Cardiac fibroblast (primary cell): ENCODE measurements around the gene ADIPOR2.
A peak's percentile ranks its signal among the peaks of the same experiment; 100 is the strongest.
"Not testable (repeated sequence)": the region's sequence is repeated elsewhere in the genome, so short reads cannot be mapped to it uniquely, and the experiment has no call there.

Source experiments
- DNase-seq, 2 donors: peaks; one replicate each; pipeline versions ENCODE4 v3.0.0 to v3.0.0-alpha.2; 2010; ENCODE audit warnings: low read depth in 2 of 2
- H3K4me3 ChIP-seq, 2 donors: replicated peaks in 1 of 2; 1 replicate in 1 of 2; 2 replicates in 1 of 2; pipeline ENCODE4 v1.5.1; 2011; ENCODE audit warnings: low read depth in 2 of 2, low read length in 2 of 2, mild to moderate bottlenecking in 2 of 2, moderate library complexity in 1 of 2
- CTCF ChIP-seq: IDR thresholded peaks from one replicate; pipeline ENCODE4 v1.5.1; 2011; ENCODE audit warnings: low read depth, mild to moderate bottlenecking, low read length, inconsistent platforms

ADIPOR2 gene

DNA sequence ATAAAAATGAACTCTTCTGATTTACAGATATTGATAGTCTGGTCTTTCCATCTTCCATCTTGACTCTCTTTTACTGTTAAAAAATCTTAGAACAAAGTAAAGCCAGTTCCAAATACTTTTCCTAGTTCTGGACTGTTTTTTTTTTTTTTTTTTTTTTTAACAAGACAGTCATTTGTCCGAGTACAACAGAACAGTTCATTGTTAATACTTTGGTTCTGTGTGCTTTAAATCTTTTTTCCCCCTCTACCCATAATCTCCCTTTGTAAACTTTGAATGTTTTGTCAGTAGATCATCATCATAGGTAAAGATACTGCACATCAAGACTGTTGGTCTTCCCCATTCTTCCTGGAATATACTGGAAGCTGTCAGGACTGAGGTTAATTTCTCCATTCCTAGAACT lies 38.0 kb downstream of the ADIPOR2 start:
- no peak overlapping the region for H3K4me3 ChIP-seq
- no peak for TF ChIP-seq CTCF
- no peak for DNase-seq

DNA sequence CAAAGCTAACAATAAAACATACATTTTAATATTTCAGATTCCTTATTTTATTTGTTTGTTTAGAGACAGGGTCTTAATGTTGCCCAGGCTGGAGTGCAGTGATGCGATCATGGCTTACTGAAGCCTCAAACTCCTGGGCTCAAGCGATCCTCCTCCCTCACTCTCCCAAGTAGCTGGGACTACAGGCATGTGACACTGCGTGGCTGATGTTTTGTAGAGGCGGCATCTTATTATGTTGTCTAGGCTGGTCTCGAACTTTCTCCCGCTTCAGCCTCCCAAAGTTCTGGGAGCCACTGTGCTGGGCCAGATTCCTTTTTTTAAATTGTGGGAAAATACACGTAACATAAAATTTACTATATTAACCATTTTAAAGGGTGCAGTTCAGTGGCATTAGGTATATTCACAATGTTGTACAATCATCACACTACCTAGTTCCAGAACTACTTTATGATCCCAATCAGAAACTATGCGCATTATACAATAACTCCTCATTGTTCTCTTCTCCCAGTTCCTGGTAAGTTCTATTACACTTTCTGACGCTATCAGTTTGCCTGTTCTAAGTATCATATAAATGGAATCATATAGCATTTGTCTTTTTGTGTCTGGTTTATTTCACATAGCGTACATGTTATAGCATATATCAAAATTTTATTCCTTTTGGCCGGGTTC lies 40.3 kb downstream of the ADIPOR2 start:
- H3K4me3 ChIP-seq = no peak overlapping the region
- DNase-seq = no peak
- TF ChIP-seq CTCF = no peak

DNA sequence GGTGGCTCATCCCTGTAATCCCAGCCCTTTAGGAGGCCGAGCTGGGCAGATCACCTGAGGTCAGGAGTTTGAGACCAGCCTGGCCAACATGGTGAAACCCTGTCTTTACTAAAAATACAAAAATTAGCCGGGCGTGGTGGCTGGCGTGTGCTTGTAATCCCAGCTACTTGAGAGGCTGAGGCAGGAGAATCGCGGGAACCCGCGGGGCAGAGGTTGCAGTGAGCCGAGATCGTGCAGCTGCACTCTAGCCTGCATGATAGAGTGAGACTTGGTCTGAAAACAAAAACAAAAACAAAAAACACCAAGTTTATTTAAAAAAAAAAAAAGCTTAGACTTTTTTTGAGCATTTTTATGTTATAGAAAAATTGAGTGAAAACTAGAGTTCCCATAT lies 40.8 kb downstream of the ADIPOR2 start:
- not testable (repeated sequence) for DNase-seq, H3K4me3 ChIP-seq

DNA sequence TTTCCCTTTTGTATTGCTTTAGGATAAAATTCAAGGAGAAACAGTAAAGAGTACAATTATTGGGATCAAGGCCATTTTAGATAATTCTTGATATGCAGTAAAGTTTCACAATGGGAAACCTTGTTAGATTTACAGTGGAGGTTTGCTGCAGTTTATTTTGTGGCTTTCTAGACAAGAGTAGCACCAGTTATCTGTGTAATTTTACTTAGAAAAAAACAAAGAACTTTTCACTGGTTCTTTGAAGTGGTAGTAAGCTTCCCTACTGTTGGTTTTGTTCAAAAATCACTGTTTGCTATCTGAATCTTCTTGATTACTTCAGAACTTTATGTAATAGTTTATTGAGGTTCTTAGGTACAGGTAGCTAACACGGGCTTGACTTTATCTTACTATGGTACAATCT lies 42.0 kb downstream of the ADIPOR2 start:
- TF ChIP-seq CTCF = no peak
- no peak overlapping the region for H3K4me3 ChIP-seq
- peak in 1 of 2 donors; percentile 19 for DNase-seq

DNA sequence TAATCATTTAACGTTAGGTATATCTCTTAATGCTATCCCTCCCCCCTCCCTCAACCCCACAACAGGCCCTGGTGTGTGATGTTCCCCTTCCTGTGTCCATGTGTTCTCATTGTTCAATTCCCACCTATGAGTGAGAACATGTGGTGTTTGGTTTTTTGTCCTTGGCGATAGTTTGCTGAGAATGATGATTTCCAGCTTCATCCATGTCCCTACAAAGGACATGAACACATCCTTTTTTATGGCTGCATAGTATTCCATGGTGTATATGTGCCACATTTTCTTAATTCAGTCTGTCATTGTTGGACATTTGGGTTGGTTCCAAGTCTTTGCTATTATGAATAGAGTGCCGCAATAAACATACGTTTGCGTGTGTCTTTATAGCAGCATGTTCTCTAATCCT lies 42.8 kb downstream of the ADIPOR2 start:
- DNase-seq, H3K4me3 ChIP-seq: not testable (repeated sequence)

DNA sequence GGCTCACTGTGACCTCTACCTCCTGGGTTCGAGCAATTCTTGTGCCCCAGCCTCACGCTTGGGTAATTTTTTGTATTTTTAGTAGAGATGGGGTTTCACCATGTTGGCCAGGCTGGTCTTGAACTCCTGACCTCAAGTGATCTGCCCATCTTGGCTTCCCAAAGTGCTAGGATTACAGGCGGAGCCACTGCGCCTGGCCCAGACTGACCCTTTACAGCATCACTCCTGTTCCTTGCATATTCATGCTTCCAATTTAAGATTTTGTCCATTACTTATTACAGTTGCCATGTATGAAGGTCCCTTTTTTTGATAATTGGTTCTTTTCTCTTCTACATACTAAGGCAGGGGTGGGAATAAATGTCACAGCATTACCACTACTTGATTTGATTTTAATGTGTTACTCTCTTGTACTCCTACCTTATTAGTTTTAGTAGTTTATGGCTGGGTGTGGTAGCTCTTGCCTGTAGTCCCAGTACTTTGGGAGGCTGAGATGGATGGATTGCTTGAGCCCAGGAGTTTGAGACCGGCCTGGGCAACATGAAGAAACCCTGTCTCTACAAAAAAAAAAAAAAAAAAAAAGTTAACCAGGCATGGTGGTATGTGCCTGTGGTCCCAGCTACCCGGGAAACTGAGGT lies 46.9 kb downstream of the ADIPOR2 start:
- no peak for TF ChIP-seq CTCF
- no peak for DNase-seq
- no peak overlapping the region for H3K4me3 ChIP-seq

DNA sequence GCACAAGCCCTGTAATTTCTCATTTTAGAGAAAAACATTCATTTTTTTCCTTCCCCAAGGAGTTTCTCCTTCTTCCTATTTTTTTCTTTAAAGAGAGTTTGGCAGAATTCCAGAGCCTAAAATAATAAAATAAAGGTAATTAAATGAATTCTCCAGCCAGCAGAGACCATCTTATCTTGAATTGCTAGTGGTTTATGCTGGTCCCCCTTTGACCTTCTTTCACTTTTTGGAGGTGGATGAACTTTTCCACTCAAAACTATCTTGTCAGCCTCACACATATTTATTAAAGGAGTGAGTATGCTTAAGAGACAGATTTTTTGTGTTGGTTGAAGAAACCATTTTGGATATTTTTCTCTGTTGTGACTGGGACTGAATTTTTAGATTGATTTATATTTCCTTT lies 47.6 kb downstream of the ADIPOR2 start:
- DNase-seq = peak; percentile 12 to 35
- no peak for TF ChIP-seq CTCF
- no peak overlapping the region for H3K4me3 ChIP-seq

DNA sequence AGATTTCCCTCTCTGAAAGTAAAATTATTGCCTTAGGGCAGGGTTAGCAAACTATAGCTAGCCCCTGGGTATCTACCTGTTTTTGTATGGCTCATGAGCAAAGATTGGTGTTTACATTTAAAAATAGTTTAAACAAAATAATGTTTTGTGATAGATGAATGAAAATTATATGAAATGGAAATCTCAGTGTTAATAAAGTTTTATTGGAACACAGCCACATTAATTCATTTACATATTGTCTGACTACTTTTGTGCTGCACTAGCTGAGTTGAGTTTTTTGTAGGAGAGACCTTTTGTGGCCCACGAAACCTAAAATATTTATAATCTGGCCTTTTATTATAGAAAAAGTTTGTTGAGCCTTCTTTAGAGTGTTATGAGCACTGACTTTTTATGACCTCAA lies 48.5 kb downstream of the ADIPOR2 start:
- no peak overlapping the region for H3K4me3 ChIP-seq
- no peak for TF ChIP-seq CTCF
- no peak for DNase-seq
